K562 (cell line): ENCODE data around the gene RGR. TPM values are rescaled to one million over a fixed set of nuclear protein-coding genes. Genes with fewer than 3 reads are reported as not detected.

Experiments
- ATAC-seq: fragments of 200-7000 bp; cut with Tn5 transposase; 3 replicates; pipeline ENCODE4 v1.9.1; 2020; ENCODE audit warnings: moderate library complexity
- BruUV-seq: library from RNA; stranded (reverse); fragments of 400-500 nt; replicated peaks from 2 replicates; lab custom pipeline; 2021; lab: Mats Ljungman, UMichigan
- CTCF ChIA-PET: fragments of 300-600 bp; formaldehyde crosslinking; extraction: SDS; loops from one replicate; lab custom pipeline; 2021; ENCODE audit warnings: low intra/inter-chr PET ratio; lab: Yijun Ruan, JAX
- POLR2A ChIA-PET: fragments of 300-600, 350-650 bp; sonication (Branson Sonifier 250); formaldehyde crosslinking; extraction: SDS; loops from one replicate; lab custom pipeline; 2021; ENCODE audit warnings: antibody characterized with exemption, inconsistent platforms; lab: Yijun Ruan, JAX
- DNase-seq, 4 experiments: peaks; one replicate each; pipeline versions ENCODE4 v3.0.0 to v3.0.0-alpha.2; 2011 to 2018; ENCODE audit warnings: low spot score in 3 of 4, mixed read lengths in 3 of 4; ENCODE audit errors: extremely low read depth in 1 of 4
- FAIRE-seq: peaks from 2 replicates; lab custom pipeline; 2011; peaks lifted over from hg19 to GRCh38; lab: Jason Lieb, UNC
- H2AFZ ChIP-seq: 2 replicates; pipeline ENCODE4 v1.6.0; 2011; ENCODE audit warnings: low read depth, low read length, control low read depth, inconsistent platforms
- H3K27ac ChIP-seq: fragments of 200-600 bp; 3 replicates; pipeline ENCODE4 v1.8.0; 2011; ENCODE audit warnings: low read depth, mild to moderate bottlenecking, control low read depth, inconsistent platforms, low read length, moderate library complexity, mixed read lengths; ENCODE audit errors: extremely low read depth
- H3K27me3 ChIP-seq, 2 experiments: fragments of 300-600 bp in 1 of 2; 2 replicates in 1 of 2; 3 replicates in 1 of 2; pipeline versions ENCODE4 v1.6.0 to v1.8.0; 2011; ENCODE audit warnings: inconsistent platforms in 2 of 2, low read length in 2 of 2, mild to moderate bottlenecking in 1 of 2, mixed read lengths in 1 of 2, moderate library complexity in 1 of 2; ENCODE audit not compliant: control insufficient read depth in 2 of 2, insufficient read depth in 2 of 2
- H3K36me3 ChIP-seq: fragments of 300-600 bp; 3 replicates; pipeline ENCODE4 v1.8.0; 2011; ENCODE audit warnings: mild to moderate bottlenecking, low read length, inconsistent platforms; ENCODE audit not compliant: control insufficient read depth, insufficient read depth
- H3K4me1 ChIP-seq, 2 experiments: fragments of 200-600 bp in 1 of 2; replicated peaks in 1 of 2; 2 replicates in 1 of 2; 3 replicates in 1 of 2; pipeline versions ENCODE4 v1.5.1 to v1.8.0; 2011; ENCODE audit warnings: inconsistent platforms in 2 of 2, low read length in 2 of 2, mild to moderate bottlenecking in 1 of 2, mixed read lengths in 1 of 2, moderate library complexity in 1 of 2; ENCODE audit not compliant: control insufficient read depth in 2 of 2, insufficient read depth in 2 of 2
- H3K4me2 ChIP-seq: 2 replicates; pipeline ENCODE4 v1.6.1; 2011; ENCODE audit warnings: low read length, control low read depth, inconsistent platforms, mixed read lengths; ENCODE audit not compliant: insufficient read depth
- H3K4me3 ChIP-seq: fragments of 200-600 bp; sonication (generic), shearing (Covaris generic); 2 replicates; pipeline ENCODE4 v1.5.1; 2016; ENCODE audit warnings: control low read depth, inconsistent platforms
- H3K79me2 ChIP-seq: fragments of 200-600 bp; 3 replicates; pipeline ENCODE4 v1.8.0; 2011; ENCODE audit warnings: low read length, inconsistent platforms; ENCODE audit not compliant: control insufficient read depth, insufficient read depth
- H3K9ac ChIP-seq, 2 experiments: 2 replicates each; pipeline versions ENCODE4 v1.6.0 to v1.6.1; 2011; ENCODE audit warnings: low read depth in 2 of 2, low read length in 2 of 2, control low read depth in 1 of 2, inconsistent platforms in 1 of 2, mild to moderate bottlenecking in 1 of 2, mixed read lengths in 1 of 2; ENCODE audit not compliant: insufficient read depth in 1 of 2
- H3K9me1 ChIP-seq: one replicate; pipeline ENCODE4 v1.6.0; 2011; ENCODE audit warnings: inconsistent platforms, mild to moderate bottlenecking, low read length, moderate library complexity; ENCODE audit not compliant: control insufficient read depth, insufficient read depth
- H3K9me3 ChIP-seq: replicated peaks from 2 replicates; pipeline ENCODE4 v1.5.1; 2011; ENCODE audit warnings: low read depth, low read length, inconsistent platforms; ENCODE audit not compliant: control insufficient read depth, insufficient read depth
- H4K20me1 ChIP-seq: replicated peaks from 2 replicates; pipeline ENCODE4 v1.6.1; 2011; ENCODE audit warnings: low read length, inconsistent platforms, mixed read lengths; ENCODE audit not compliant: control insufficient read depth, insufficient read depth
- C11orf30 ChIP-seq: fragments of 450-650 bp; IDR thresholded peaks from 2 replicates; pipeline ENCODE4 v1.6.1; 2016; ENCODE audit warnings: low read depth, mild to moderate bottlenecking
- CTCFL ChIP-seq: IDR thresholded peaks from 2 replicates; pipeline ENCODE4 v1.6.1; 2011; ENCODE audit warnings: borderline replicate concordance, low read depth, mild to moderate bottlenecking, moderate library complexity, low read length; ENCODE audit not compliant: insufficient read depth, poor library complexity, severe bottlenecking
- ELF1 ChIP-seq: fragments of 200-800 bp; sonication (Bioruptor generic); IDR thresholded peaks from 2 replicates; pipeline ENCODE4 v1.6.1; 2016; ENCODE audit warnings: missing genetic modification characterization, missing compliant biosample characterization
- FOSL1 ChIP-seq: fragments of 200-800 bp; sonication (Bioruptor generic); conservative IDR thresholded peaks from 2 replicates; pipeline ENCODE4 v1.6.1; 2016; ENCODE audit warnings: missing genetic modification characterization, missing compliant biosample characterization
- GTF2F1 ChIP-seq: IDR thresholded peaks from 2 replicates; pipeline ENCODE4 v1.6.1; 2011; ENCODE audit warnings: low read depth, low read length, improper control_type of control experiment
- KLF16 ChIP-seq: IDR thresholded peaks from 2 replicates; pipeline ENCODE4 v1.6.1; 2016; ENCODE audit warnings: antibody characterized with exemption
- MAFG ChIP-seq: fragments of 450-650 bp; conservative IDR thresholded peaks from 2 replicates; pipeline ENCODE4 v1.6.1; 2016; ENCODE audit warnings: missing genetic modification characterization, missing compliant biosample characterization
- MAFK ChIP-seq: IDR thresholded peaks from 2 replicates; pipeline ENCODE4 v1.6.1; 2011; ENCODE audit warnings: low read length, improper control_type of control experiment
- NFE2 ChIP-seq: IDR thresholded peaks from 2 replicates; pipeline ENCODE4 v1.6.1; 2014; ENCODE audit warnings: antibody characterized with exemption, low read depth
- RFX5 ChIP-seq: IDR thresholded peaks from 2 replicates; pipeline ENCODE4 v1.6.1; 2011; ENCODE audit warnings: low read depth, mild to moderate bottlenecking, improper control_type of control experiment, low read length
- ZFX ChIP-seq: sonication (generic); formaldehyde crosslinking; IDR thresholded peaks from 2 replicates; pipeline ENCODE4 v1.8.0; 2022; ENCODE audit warnings: mild to moderate bottlenecking, missing genetic modification reagents, moderate library complexity
- ZNF316 ChIP-seq: fragments of 450-650 bp; IDR thresholded peaks from 2 replicates; pipeline ENCODE4 v1.6.1; 2016
- WGBS: fragments of 100-300 bp; shearing (Covaris generic); methylation state at CpG from one replicate; pipeline ENCODE4 v1.1.6; 2016; ENCODE audit warnings: low coverage, mixed read lengths; ENCODE audit not compliant: insufficient coverage; ENCODE audit errors: missing lambda C conversion rate; 5-methylcytosine and 5-hydroxymethylcytosine counted together
- in situ Hi-C: fragments of 300-500 bp; cut with MboI; formaldehyde crosslinking; loops from 4 replicates; pipeline ENCODE4 v1.15.0; 2018; ENCODE audit warnings: inconsistent platforms, mixed read lengths
- intact Hi-C: fragments of 100-400 bp; cut with micrococcal nuclease; formaldehyde crosslinking; loops from 2 replicates; pipeline ENCODE4 v1.14.2; 2022
- polyA plus RNA-seq, 8 experiments: library from polyadenylated mRNA; depleted of rRNA in 4 of 8; stranded (reverse) in 5 of 8; unstranded in 3 of 8; fragments of >200 nt; fragmentation: Nextera tagmentation in 2 of 8; fragmentation: Illumina TruSeq in 1 of 8; extraction: Ambion mirVana in 2 of 8; extraction: Trizol in 1 of 8; gene quantifications; 2 replicates each; pipeline versions ENCODE4 v1.2.1 to v1.2.3, GENCODE V29; 2011 to 2014; ENCODE audit warnings: inconsistent platforms in 1 of 8, missing spikeins in 1 of 8
- total RNA-seq, 7 experiments: library from RNA; depleted of rRNA in 6 of 7; stranded (reverse); fragments of >200 nt in 6 of 7; fragmentation: Illumina TruSeq in 2 of 7; extraction: Trizol in 2 of 7; gene quantifications; 2 replicates each; pipeline versions ENCODE4 v1.2.1 to v1.2.3, GENCODE V29; 2011 to 2021; ENCODE audit warnings: low replicate concordance in 1 of 7

RGR gene
- total and polyA plus RNA-seq, 9 of the 15 experiments (the other 6 are each of a cell fraction or from before 2014, with no cell fraction given), result not detected

- TF ChIP-seq CTCFL, result no peak
These were observed 57.4 kb downstream of the RGR start (continued) for GRCh38 chr10:84302223-84302622.

DNA sequence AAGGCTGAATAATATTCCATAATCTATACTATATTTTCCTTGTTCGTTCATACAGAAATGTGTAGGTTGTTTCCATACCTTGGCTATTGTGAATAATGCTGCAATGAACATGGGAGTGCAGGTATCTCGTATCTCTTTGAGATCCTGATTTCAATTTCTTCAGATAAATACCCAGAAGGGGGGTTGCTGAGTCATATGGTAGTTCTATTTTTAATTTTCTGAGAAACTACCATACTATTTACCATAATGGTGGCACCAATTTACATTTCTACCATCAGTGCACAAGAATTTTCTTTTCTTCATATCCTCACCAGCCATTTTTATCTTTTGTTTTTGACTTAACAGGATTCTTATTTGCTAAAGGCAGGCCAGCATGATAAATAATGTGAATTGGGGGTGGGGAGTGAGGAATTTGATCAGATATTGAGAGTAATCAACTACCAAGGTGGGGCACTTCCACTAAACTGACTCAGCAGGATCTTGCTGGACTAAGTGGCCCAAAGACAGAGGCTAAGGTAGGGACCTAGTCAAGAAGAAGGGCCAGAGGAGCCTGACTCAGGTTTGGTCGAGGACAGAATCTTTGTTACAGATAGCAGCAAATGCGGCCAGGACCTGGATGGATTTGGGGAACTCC is 62.0 kb downstream of the RGR start:
- H4K20me1 ChIP-seq, result no peaks in the 10 kb centered on the region; the same call in 1 of the 2 replicates
- peak; percentile 32; the same call in 1 of the 3 replicates for ATAC-seq

More for the DNA sequence above, 62.0 kb downstream of the RGR start:
- ChIA-PET CTCF (no interaction called here), POLR2A (interaction anchor here (1.2 kb wide), 1 partner anchor 21 kb away, joined by 5 read pairs; no protein-coding TSS in a partner anchor)
- no peaks in the 10 kb centered on the region for H3K79me2 ChIP-seq
- TF ChIP-seq GTF2F1, result no peak
- peak; percentile 37; the same call in 1 of the 2 replicates for TF ChIP-seq FOSL1
- peak; percentile 29; the same call in 1 of the 2 replicates for TF ChIP-seq MAFG (tag)
- peak; percentile 64 for TF ChIP-seq ZNF316
- no peak for TF ChIP-seq RFX5
- peak; percentile 13; the same call in 1 of the 2 replicates for TF ChIP-seq NFE2
- no peak for TF ChIP-seq ZFX (CRISPR knock-in tag)
- no peak; the same call in 1 of the 2 replicates for TF ChIP-seq MAFK
- TF ChIP-seq KLF16, result no peak
- TF ChIP-seq C11orf30, result peak; percentile 68
- TF ChIP-seq ELF1 (tag), result no peak
- no peak for DNase-seq
- H3K27ac ChIP-seq, result no peak overlapping the region
- H2AFZ ChIP-seq, result no peak overlapping the region
- no peaks in the 10 kb centered on the region for H3K36me3 ChIP-seq
- no peak overlapping the region for H3K4me2 ChIP-seq
- peaks cover 5 to 22% of the 10 kb centered on the region in 2 experiments for H3K4me1 ChIP-seq
- FAIRE-seq, result no peak
- H3K4me3 ChIP-seq, result no peak overlapping the region
- no TSS peak for BruUV-seq
- no peak overlapping the region; a peak in 1 of 4 replicates for H3K9ac ChIP-seq
- no peaks in the 10 kb centered on the region for H3K9me1 ChIP-seq
- H3K27me3 ChIP-seq, result peaks cover 0 to 3% of the 10 kb centered on the region in 2 experiments; a peak in 2 of 5 replicates
- in situ Hi-C loops, result no loop called here
- intact Hi-C loops, result no loop called here
- WGBS, result 10% methylated on average over 4 of the region's 4 CpGs
- no peaks in the 10 kb centered on the region for H3K9me3 ChIP-seq
